Measurements from ENCODE around the gene ST6GAL1.

GRCh38 chr3:187110156-187110555 lies 179.8 kb downstream of the ST6GAL1 start:
- TF ChIP-seq CTCF (IDR thresholded peaks at IDR 0.05 in 4 of 5, conservative IDR thresholded peaks at IDR 0.05 in 1 of 5) (no peak), POLR2A (IDR thresholded peaks at IDR 0.05) (no peak)

All from gastrocnemius medialis (tissue), 4 donors.